ENCODE measurements around the gene CBARP. TPM values are rescaled to one million over a fixed set of nuclear protein-coding genes. Genes with fewer than 3 reads are reported as not detected.

Gene CBARP
- total and polyA plus RNA-seq, 9 of the 15 experiments (the other 6 are each of a cell fraction or from before 2014, with no cell fraction given): 0.03 to 8.9 (median 1.2) TPM; not detected in 1

DNA sequence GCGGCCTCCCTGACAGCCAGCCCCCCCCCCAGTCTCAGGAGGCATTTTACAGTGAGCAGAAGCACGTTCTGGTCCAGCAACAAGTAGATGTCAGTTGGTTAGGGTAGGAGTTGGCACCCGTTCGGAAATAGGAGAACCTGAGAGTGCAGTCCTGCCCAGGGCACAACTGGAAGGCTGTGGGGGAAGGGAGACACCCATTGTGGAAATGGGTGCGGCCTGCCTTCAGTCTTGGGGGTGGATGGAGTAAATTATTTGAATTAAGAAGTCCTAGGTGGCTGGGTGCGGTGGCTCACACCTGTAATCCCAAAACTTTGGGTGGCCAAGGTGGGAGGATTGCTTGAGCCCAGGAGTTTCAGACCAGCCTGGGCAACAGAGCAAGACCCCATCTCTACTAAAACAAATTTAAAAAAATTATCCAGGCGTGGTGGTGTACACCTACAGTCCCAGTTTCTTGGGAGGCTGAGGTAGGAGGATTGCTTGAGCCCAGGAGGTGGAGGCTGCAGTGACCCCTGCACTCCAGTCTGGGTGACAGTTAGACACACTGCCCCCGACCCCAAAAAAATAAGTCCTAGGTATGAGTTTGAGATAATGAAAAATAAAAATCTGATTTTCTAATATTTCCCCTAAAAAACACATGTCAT is 32.5 kb upstream of the CBARP start (continued):
- TF ChIP-seq ZNF589 (CRISPR knock-in tag; IDR thresholded peaks at IDR 0.05; ENCODE audit: low read depth) (no peak), TAF1 (IDR thresholded peaks at IDR 0.05; ENCODE audit: control insufficient read depth, extremely low read depth, insufficient read depth, low read length, severe bottlenecking) (peak; percentile 3), HNRNPUL1 (IDR thresholded peaks at IDR 0.05; ENCODE audit: low read length) (0 out of 2 replicates have a peak, but pooled peaks have one; percentile 45), SRSF3 (IDR thresholded peaks at IDR 0.05; ENCODE audit: insufficient read depth, low read length) (no peak), LARP7 (IDR thresholded peaks at IDR 0.05) (no peak), SUPT5H (IDR thresholded peaks at IDR 0.05) (peak; percentile 63; the same call in 1 of the 2 replicates), HDAC6 (IDR thresholded peaks at IDR 0.05; ENCODE audit: low read depth, low read length) (no peak), HCFC1 (IDR thresholded peaks at IDR 0.05; ENCODE audit: low read depth, low read length) (no peak), NUFIP1 (IDR thresholded peaks at IDR 0.05; ENCODE audit: partially characterized antibody) (peak; percentile 24), HLTF (IDR thresholded peaks at IDR 0.05) (no peak), ZNF121 (CRISPR knock-in tag; conservative IDR thresholded peaks at IDR 0.05) (peak; percentile 95), TGIF2 (CRISPR knock-in tag; IDR thresholded peaks at IDR 0.05) (0 out of 2 replicates have a peak, but pooled peaks have one; percentile 63), CCNT2 (IDR thresholded peaks at IDR 0.05; ENCODE audit: borderline replicate concordance, extremely low read depth, insufficient read length, low read depth, low read length) (no peak), MYBL2 (IDR thresholded peaks at IDR 0.05; ENCODE audit: low read depth) (no peak), MYBL2 (CRISPR knock-in tag; IDR thresholded peaks at IDR 0.05; ENCODE audit: borderline replicate concordance) (no peak), SMARCE1 (IDR thresholded peaks at IDR 0.05) (0 out of 2 replicates have a peak, but pooled peaks have one; percentile 6), PTTG1 (tag; IDR thresholded peaks at IDR 0.05; ENCODE audit: low read depth) (0 out of 2 replicates have a peak, but pooled peaks have one; percentile 12), GATA2 (CRISPR knock-in tag; IDR thresholded peaks at IDR 0.05) (no peak), ZNF586 (CRISPR knock-in tag; conservative IDR thresholded peaks at IDR 0.05) (0 out of 2 replicates have a peak, but pooled peaks have one; percentile 28), DDX20 (tag; IDR thresholded peaks at IDR 0.05; ENCODE audit: low read depth) (no peak)
- TF ChIP-seq, protein P1, sequence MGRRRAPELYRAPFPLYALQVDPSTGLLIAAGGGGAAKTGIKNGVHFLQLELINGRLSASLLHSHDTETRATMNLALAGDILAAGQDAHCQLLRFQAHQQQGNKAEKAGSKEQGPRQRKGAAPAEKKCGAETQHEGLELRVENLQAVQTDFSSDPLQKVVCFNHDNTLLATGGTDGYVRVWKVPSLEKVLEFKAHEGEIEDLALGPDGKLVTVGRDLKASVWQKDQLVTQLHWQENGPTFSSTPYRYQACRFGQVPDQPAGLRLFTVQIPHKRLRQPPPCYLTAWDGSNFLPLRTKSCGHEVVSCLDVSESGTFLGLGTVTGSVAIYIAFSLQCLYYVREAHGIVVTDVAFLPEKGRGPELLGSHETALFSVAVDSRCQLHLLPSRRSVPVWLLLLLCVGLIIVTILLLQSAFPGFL (CRISPR knock-in tag; IDR thresholded peaks at IDR 0.05): 0 out of 2 replicates have a peak, but pooled peaks have one; percentile 73
- TF ChIP-seq, protein P2, sequence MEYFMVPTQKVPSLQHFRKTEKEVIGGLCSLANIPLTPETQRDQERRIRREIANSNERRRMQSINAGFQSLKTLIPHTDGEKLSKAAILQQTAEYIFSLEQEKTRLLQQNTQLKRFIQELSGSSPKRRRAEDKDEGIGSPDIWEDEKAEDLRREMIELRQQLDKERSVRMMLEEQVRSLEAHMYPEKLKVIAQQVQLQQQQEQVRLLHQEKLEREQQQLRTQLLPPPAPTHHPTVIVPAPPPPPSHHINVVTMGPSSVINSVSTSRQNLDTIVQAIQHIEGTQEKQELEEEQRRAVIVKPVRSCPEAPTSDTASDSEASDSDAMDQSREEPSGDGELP (CRISPR knock-in tag; IDR thresholded peaks at IDR 0.05; ENCODE audit: borderline replicate concordance): peak; percentile 63; the same call in 1 of the 2 replicates
- TF ChIP-seq, protein P3, sequence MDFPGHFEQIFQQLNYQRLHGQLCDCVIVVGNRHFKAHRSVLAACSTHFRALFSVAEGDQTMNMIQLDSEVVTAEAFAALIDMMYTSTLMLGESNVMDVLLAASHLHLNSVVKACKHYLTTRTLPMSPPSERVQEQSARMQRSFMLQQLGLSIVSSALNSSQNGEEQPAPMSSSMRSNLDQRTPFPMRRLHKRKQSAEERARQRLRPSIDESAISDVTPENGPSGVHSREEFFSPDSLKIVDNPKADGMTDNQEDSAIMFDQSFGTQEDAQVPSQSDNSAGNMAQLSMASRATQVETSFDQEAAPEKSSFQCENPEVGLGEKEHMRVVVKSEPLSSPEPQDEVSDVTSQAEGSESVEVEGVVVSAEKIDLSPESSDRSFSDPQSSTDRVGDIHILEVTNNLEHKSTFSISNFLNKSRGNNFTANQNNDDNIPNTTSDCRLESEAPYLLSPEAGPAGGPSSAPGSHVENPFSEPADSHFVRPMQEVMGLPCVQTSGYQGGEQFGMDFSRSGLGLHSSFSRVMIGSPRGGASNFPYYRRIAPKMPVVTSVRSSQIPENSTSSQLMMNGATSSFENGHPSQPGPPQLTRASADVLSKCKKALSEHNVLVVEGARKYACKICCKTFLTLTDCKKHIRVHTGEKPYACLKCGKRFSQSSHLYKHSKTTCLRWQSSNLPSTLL (IDR thresholded peaks at IDR 0.05): no peak
- TF ChIP-seq, protein P4, sequence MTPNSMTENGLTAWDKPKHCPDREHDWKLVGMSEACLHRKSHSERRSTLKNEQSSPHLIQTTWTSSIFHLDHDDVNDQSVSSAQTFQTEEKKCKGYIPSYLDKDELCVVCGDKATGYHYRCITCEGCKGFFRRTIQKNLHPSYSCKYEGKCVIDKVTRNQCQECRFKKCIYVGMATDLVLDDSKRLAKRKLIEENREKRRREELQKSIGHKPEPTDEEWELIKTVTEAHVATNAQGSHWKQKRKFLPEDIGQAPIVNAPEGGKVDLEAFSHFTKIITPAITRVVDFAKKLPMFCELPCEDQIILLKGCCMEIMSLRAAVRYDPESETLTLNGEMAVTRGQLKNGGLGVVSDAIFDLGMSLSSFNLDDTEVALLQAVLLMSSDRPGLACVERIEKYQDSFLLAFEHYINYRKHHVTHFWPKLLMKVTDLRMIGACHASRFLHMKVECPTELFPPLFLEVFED (CRISPR knock-in tag; conservative IDR thresholded peaks at IDR 0.05): peak; percentile 53; the same call in 1 of the 2 replicates

Measured in K562 (cell line).